ENCODE data around the gene DOCK9. TPM values are rescaled to one million over a fixed set of nuclear protein-coding genes. Genes with fewer than 3 reads are reported as not detected.
"Not testable (repeated sequence)": the region's sequence is repeated elsewhere in the genome, so short reads cannot be mapped to it uniquely, and the experiment has no call there.

The DOCK9 gene
- total RNA-seq, 1 donor from 2014 or later = 89.1 TPM

GRCh38 chr13:98779695-98780094, 198.2 kb downstream of the DOCK9 start:
- no peak for DNase-seq (ENCODE audit: low read depth)

GRCh38 chr13:98778749-98779148, 199.1 kb downstream of the DOCK9 start:
- no peak for DNase-seq (ENCODE audit: low read depth)

- no peak for DNase-seq (ENCODE audit: low read depth)
These were observed 201.2 kb downstream of the DOCK9 start for GRCh38 chr13:98776644-98777043.

GRCh38 chr13:98775844-98776598, 201.8 kb downstream of the DOCK9 start:
- peak; percentile 16 for DNase-seq (ENCODE audit: low read depth)

GRCh38 chr13:98775386-98775785, 202.5 kb downstream of the DOCK9 start:
- no peak for DNase-seq (ENCODE audit: low read depth)

- no peak for DNase-seq (ENCODE audit: low read depth)
These were observed 203.1 kb downstream of the DOCK9 start for GRCh38 chr13:98774776-98775175.

- no peak for DNase-seq (ENCODE audit: low read depth)
These were observed 203.9 kb downstream of the DOCK9 start for GRCh38 chr13:98773921-98774320.

GRCh38 chr13:98772794-98773452, 204.9 kb downstream of the DOCK9 start:
- no peak for DNase-seq (ENCODE audit: low read depth)

- DNase-seq (ENCODE audit: low read depth) = no peak
These were observed 205.8 kb downstream of the DOCK9 start for GRCh38 chr13:98771838-98772611.

GRCh38 chr13:98769736-98770135, 208.1 kb downstream of the DOCK9 start:
- DNase-seq (ENCODE audit: low read depth) = no peak

- DNase-seq (ENCODE audit: low read depth) = no peak
These were observed 209.3 kb downstream of the DOCK9 start for GRCh38 chr13:98768522-98768921.

GRCh38 chr13:98766697-98767096, 211.2 kb downstream of the DOCK9 start:
- DNase-seq (ENCODE audit: low read depth) = no peak

GRCh38 chr13:98765996-98766519, 211.8 kb downstream of the DOCK9 start:
- no peak for DNase-seq (ENCODE audit: low read depth)

GRCh38 chr13:98761986-98762616, 215.8 kb downstream of the DOCK9 start:
- DNase-seq (ENCODE audit: low read depth) = no peak

- peak; percentile 17 for DNase-seq (ENCODE audit: low read depth)
These were observed 216.5 kb downstream of the DOCK9 start for GRCh38 chr13:98761126-98761985.

GRCh38 chr13:98755729-98756128, 222.1 kb downstream of the DOCK9 start:
- DNase-seq (ENCODE audit: low read depth) = no peak

- no peak for DNase-seq (ENCODE audit: low read depth)
These were observed 222.7 kb downstream of the DOCK9 start for GRCh38 chr13:98755116-98755515.

- not testable (repeated sequence) for DNase-seq (ENCODE audit: low read depth)
These were observed 223.4 kb downstream of the DOCK9 start for GRCh38 chr13:98754468-98754867.

- DNase-seq (ENCODE audit: low read depth) = no peak
These were observed 225.2 kb downstream of the DOCK9 start, which contains the start of gene SLC15A1 for GRCh38 chr13:98752467-98753290. TSS of gene SLC15A1 (minus strand) at chr13:98752672. CDS start at chr13:98752598, 74 bp downstream.
